Vagina (tissue), 2 donors: Measurements from ENCODE around the gene RAPGEF4. TPM values are rescaled to one million over a fixed set of nuclear protein-coding genes. Genes with fewer than 3 reads are reported as not detected.
A peak's percentile ranks its signal among the peaks of the same experiment; 100 is the strongest.

Experiments
- DNase-seq, 2 donors: peaks; one replicate each; pipeline ENCODE4 v3.0.0-alpha.2; 2017; ENCODE audit errors: extremely low spot score in 2 of 2
- H3K27ac ChIP-seq: fragments of 200-600 bp; sonication (generic); one replicate; pipeline ENCODE4 v1.5.1; 2019
- H3K27me3 ChIP-seq: fragments of 200-600 bp; sonication (generic); one replicate; pipeline ENCODE4 v1.5.1; 2019
- H3K36me3 ChIP-seq, 2 donors: fragments of 200-600 bp; sonication (generic); one replicate each; pipeline ENCODE4 v1.5.1; 2017 to 2019
- H3K4me1 ChIP-seq: fragments of 200-600 bp; sonication (generic); one replicate; pipeline ENCODE4 v1.5.1; 2019
- H3K4me3 ChIP-seq, 2 donors: fragments of 200-600 bp; sonication (generic); 1 replicate in 1 of 2; 2 replicates in 1 of 2; pipeline ENCODE4 v1.5.1; 2016 to 2019
- H3K9me3 ChIP-seq: fragments of 200-600 bp; sonication (generic); one replicate; pipeline ENCODE4 v1.5.1; 2019
- CTCF ChIP-seq, 3 experiments: fragments of 450-650 bp in 2 of 3; fragments of 200-600 bp in 1 of 3; sonication (generic) in 1 of 3; IDR thresholded peaks; one replicate each; pipeline ENCODE4 v1.5.1; 2017 to 2019; ENCODE audit warnings: antibody characterized with exemption in 3 of 3, mild to moderate bottlenecking in 2 of 3, moderate library complexity in 2 of 3
- POLR2A ChIP-seq, 2 donors: fragments of 450-650 bp; IDR thresholded peaks; one replicate each; pipeline ENCODE4 v1.6.1; 2017; ENCODE audit warnings: antibody characterized with exemption in 2 of 2, mild to moderate bottlenecking in 2 of 2, moderate library complexity in 2 of 2
- POLR2AphosphoS5 ChIP-seq, 2 donors: sonication (generic); formaldehyde crosslinking; IDR thresholded peaks; one replicate each; pipeline ENCODE4 v1.9.0; 2017; ENCODE audit warnings: antibody characterized with exemption in 2 of 2, mild to moderate bottlenecking in 2 of 2, low read depth in 1 of 2; ENCODE audit not compliant: insufficient read depth in 1 of 2
- intact Hi-C: fragments of 100-400 bp; cut with DNase I; formaldehyde crosslinking; loops from one replicate; pipeline ENCODE4 v1.15.1; 2023
- total RNA-seq: library from RNA; depleted of rRNA; stranded (reverse); fragments of >200 nt; gene quantifications from one replicate; pipeline ENCODE4 v1.2.3, GENCODE V29; 2016

The RAPGEF4 gene
- total RNA-seq, 1 donor from 2014 or later, result 18.4 TPM

- intact Hi-C loops, result no loop called here
- Histone ChIP-seq H3K9me3 (no peaks in the 10 kb centered on the region), H3K36me3 (no peaks in the 10 kb centered on the region), H3K27me3 (no peaks in the 10 kb centered on the region), H3K27ac (no peak overlapping the region), H3K4me1 (no peaks in the 10 kb centered on the region), H3K4me3 (no peak overlapping the region)
- TF ChIP-seq POLR2A (IDR thresholded peaks at IDR 0.05) (no peak), CTCF (IDR thresholded peaks at IDR 0.05) (no peak), POLR2AphosphoS5 (IDR thresholded peaks at IDR 0.05; ENCODE audit: insufficient read depth in 1 of 2, low read depth in 1 of 2) (no peak)
- no peak for DNase-seq
These were observed 222.1 kb downstream of the RAPGEF4 start for GRCh38 chr2:172957734-172958133.

- DNase-seq, result no peak
- Histone ChIP-seq H3K36me3 (no peaks in the 10 kb centered on the region), H3K27me3 (no peaks in the 10 kb centered on the region), H3K4me1 (peaks cover 6% of the 10 kb centered on the region), H3K9me3 (no peaks in the 10 kb centered on the region), H3K4me3 (no peak overlapping the region), H3K27ac (no peak overlapping the region)
- TF ChIP-seq CTCF (IDR thresholded peaks at IDR 0.05), result no peak
- no peak for TF ChIP-seq POLR2AphosphoS5 (IDR thresholded peaks at IDR 0.05; ENCODE audit: insufficient read depth in 1 of 2, low read depth in 1 of 2)
- no peak for TF ChIP-seq POLR2A (IDR thresholded peaks at IDR 0.05)
- intact Hi-C loops, result no loop called here
These were observed 226.4 kb downstream of the RAPGEF4 start for GRCh38 chr2:172962082-172962481.

GRCh38 chr2:172962824-172963223 lies 227.2 kb downstream of the RAPGEF4 start:
- no peaks in the 10 kb centered on the region for H3K9me3 ChIP-seq
- H3K4me3 ChIP-seq, result no peak overlapping the region
- H3K36me3 ChIP-seq, result no peaks in the 10 kb centered on the region
- intact Hi-C loops, result no loop called here
- H3K4me1 ChIP-seq, result peaks cover 14% of the 10 kb centered on the region
- TF ChIP-seq CTCF (IDR thresholded peaks at IDR 0.05) (no peak), POLR2AphosphoS5 (IDR thresholded peaks at IDR 0.05; ENCODE audit: insufficient read depth in 1 of 2, low read depth in 1 of 2) (peak in 1 of 2 donors; percentile 11)
- DNase-seq, result no peak
- H3K27me3 ChIP-seq, result no peaks in the 10 kb centered on the region
- H3K27ac ChIP-seq, result no peak overlapping the region

GRCh38 chr2:172964511-172965139 lies 229.0 kb downstream of the RAPGEF4 start:
- Histone ChIP-seq H3K27me3 (no peaks in the 10 kb centered on the region), H3K4me3 (no peak overlapping the region), H3K4me1 (peaks cover 29% of the 10 kb centered on the region), H3K27ac (no peak overlapping the region), H3K9me3 (no peaks in the 10 kb centered on the region), H3K36me3 (no peaks in the 10 kb centered on the region)
- no peak for DNase-seq
- intact Hi-C loops, result no loop called here
- TF ChIP-seq CTCF (IDR thresholded peaks at IDR 0.05) (no peak), POLR2AphosphoS5 (IDR thresholded peaks at IDR 0.05; ENCODE audit: insufficient read depth in 1 of 2, low read depth in 1 of 2) (no peak), POLR2A (IDR thresholded peaks at IDR 0.05) (no peak)

- intact Hi-C loops, result no loop called here
- no peak overlapping the region for H3K4me3 ChIP-seq
- no peaks in the 10 kb centered on the region for H3K9me3 ChIP-seq
These were observed 230.0 kb downstream of the RAPGEF4 start for GRCh38 chr2:172965433-172966212.

More at GRCh38 chr2:172965433-172966212, 230.0 kb downstream of the RAPGEF4 start:
- DNase-seq, result no peak
- H3K4me1 ChIP-seq, result peaks cover 29% of the 10 kb centered on the region
- no peak for TF ChIP-seq CTCF (IDR thresholded peaks at IDR 0.05)
- TF ChIP-seq POLR2A (IDR thresholded peaks at IDR 0.05), result no peak
- TF ChIP-seq POLR2AphosphoS5 (IDR thresholded peaks at IDR 0.05; ENCODE audit: insufficient read depth in 1 of 2, low read depth in 1 of 2), result no peak
- no peaks in the 10 kb centered on the region for H3K27me3 ChIP-seq
- no peak overlapping the region for H3K27ac ChIP-seq
- H3K36me3 ChIP-seq, result no peaks in the 10 kb centered on the region
